Measurements from ENCODE around the gene CYTH1.
"Not testable (repeated sequence)": the region's sequence is repeated elsewhere in the genome, so short reads cannot be mapped to it uniquely, and the experiment has no call there.

CYTH1 gene

GRCh38 chr17:78787444-78787843, 5.4 kb upstream of the CYTH1 start:
- DNase-seq (ENCODE audit: low spot score) = no peak

DNA sequence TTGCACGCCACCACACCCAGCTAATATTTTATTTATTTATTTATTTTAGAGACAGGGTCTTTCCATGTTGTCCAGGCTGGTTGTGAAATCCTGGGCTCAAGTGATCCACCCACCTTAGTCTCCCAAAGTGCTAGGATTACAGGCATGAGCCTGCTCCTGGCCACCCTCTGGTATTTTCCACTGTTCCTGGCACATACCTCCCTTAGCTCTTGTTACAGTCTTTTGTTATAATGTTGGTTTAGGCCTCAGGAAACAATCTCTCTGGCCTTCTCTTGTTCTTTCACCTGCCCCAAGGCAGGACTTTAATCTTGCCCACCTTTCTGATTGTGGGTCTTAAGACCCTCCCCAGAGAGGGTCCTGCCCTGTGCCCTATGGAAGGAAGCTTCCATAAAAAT, 3.6 kb upstream of the CYTH1 start:
- DNase-seq (ENCODE audit: low spot score) = no peak

DNA sequence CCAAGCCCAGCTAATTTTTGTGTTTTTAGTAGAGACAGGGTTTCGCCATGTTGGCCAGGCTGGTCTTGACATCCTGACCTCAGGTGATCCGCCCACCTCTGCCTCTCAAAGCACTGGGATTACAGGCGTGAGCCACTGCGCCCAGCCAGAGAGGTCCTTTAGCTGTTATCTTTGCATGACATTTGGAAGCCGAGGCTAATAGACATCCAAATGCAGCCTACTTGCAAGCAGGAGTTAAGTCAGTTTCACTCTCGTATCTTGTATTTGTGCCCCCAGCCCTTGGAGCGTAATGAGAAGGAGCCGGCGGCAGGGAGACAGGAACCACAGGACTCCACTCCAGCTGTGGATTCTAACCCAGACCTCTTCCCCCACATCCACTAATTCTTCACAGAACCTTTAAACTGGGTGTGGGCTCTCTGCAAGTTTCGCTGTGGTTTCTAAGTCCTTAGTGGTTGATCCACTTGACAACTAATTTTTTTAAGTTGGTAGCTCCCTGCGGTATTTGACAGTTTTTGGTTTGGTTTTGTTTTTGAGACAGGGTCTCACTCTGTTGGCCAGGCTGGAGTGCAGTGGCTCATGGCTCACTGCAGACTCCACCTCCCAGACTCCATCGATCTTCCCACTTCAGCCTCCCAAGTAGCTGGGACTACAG, 3.1 kb upstream of the CYTH1 start:
- DNase-seq (ENCODE audit: low spot score) = no peak

- DNase-seq (ENCODE audit: low spot score) = no peak
Measured at GRCh38 chr17:78784352-78784751, 2.3 kb upstream of the CYTH1 start.

DNA sequence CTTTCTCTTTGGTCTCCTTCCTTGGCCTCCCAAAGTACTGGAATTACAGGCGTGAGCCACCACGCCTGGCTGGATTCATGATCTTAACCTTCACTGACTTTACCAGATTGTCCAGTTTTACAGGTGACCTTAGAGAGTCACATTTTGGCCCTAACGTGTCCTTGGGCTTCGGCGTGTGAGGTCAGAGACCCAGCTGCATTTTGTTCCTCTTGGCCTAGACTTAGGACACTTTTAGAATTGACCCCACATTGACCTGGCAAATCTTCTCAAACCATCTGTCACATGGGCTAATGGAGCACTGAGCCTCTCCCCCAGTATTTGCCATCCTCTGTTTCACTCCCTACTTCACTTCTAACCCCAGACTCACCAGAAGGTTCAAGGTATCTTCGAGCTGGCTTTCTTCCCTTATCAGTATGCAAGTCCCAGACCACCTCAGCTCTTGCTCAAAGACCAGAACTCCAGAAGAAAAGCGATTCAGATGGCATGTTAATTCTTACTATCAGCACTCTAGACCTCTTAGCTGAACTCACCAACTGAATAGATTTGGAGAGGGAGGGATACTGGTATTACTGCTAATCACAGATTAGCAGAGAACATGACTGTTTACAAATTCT, 1.7 kb upstream of the CYTH1 start:
- DNase-seq (ENCODE audit: low spot score) = no peak

GRCh38 chr17:78781104-78781892, 775 bp downstream of the CYTH1 start:
- DNase-seq (ENCODE audit: low spot score) = peak; percentile 7

- no peak for DNase-seq (ENCODE audit: low spot score)
Measured at GRCh38 chr17:78780335-78780734, 1.7 kb downstream of the CYTH1 start.

DNA sequence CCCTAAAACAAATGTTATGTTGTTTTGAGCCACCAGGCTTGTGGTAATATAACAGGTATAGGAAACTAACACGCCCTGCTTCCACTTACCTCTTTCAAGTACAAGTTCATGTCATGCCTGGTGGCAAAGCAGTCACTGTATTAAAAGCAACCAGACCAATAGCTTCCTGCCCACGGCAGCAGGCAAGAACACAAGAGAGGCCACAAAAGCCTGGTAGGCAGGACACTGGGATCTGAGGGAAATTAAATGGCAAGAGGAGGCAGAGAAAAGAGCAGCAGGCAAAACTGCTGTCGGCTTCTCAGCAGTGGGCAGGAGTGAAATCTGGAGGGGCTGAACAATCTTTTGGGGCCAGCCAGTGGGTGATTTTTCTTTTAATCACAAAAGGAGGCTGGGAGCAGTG, 2.2 kb downstream of the CYTH1 start:
- DNase-seq (ENCODE audit: low spot score) = no peak

GRCh38 chr17:78779286-78779651, 2.8 kb downstream of the CYTH1 start:
- not testable (repeated sequence) for DNase-seq (ENCODE audit: low spot score)

GRCh38 chr17:78777881-78778280, 4.2 kb downstream of the CYTH1 start:
- no peak for DNase-seq (ENCODE audit: low spot score)

GRCh38 chr17:78774956-78775571, 7.0 kb downstream of the CYTH1 start:
- DNase-seq (ENCODE audit: low spot score) = no peak

- no peak for DNase-seq (ENCODE audit: low spot score)
Measured at GRCh38 chr17:78774453-78774852, 7.6 kb downstream of the CYTH1 start.

GRCh38 chr17:78771758-78772382, 10.2 kb downstream of the CYTH1 start:
- DNase-seq (ENCODE audit: low spot score) = no peak

DNA sequence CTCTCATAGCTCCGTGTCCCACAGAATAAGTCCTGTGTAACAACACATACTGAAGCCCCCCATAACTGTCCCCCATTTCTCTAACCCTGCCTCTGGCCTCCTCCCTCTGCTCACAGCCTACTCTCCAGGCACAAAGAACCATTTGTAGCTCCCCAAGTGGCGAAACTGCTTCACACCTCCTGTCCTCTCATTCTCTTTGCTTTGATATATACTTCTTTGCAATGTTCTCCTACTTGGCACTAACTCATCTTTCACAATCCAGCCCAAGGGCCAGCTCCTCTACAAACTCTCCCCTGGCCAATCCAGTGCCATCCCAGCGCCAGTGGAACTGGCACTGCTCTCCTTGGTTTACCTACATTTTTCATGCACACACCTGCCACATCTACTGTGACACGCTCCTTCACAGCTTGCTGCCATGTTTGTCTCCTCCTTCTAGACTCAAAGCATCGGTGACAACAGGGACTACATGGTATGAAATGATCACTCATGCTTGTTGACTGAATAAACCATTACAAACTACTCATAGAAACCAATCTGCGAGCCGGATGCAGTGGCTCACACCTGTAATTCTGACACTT, 12.8 kb downstream of the CYTH1 start:
- no peak for DNase-seq (ENCODE audit: low spot score)

GRCh38 chr17:78767806-78768205, 14.3 kb downstream of the CYTH1 start:
- DNase-seq (ENCODE audit: low spot score) = no peak

DNA sequence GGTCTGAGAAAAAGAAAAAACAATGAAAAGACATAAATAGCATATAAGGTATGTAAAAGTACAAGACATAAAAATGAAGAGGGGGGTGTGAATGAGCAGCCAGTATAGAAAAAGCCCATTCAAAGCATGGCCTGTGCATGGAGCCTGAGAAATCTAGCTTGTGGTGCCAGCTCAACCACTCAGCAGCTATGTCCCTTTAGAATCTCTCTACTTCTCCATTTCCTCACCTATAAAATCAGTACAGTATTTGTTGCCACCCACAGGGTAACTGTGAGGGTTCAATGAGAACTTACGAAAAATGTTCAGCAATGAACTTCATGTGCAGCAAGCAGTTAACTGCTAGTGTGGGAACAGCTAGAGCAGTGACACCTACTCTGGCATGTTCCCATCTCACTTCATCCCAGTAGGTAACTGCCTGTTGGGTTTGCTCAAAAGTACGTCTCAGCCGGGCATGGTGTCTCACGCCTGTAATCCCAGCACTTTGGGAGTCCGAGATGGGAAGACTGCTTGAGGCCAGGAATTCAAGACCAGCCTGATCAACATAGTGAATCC, 15.3 kb downstream of the CYTH1 start:
- DNase-seq (ENCODE audit: low spot score) = no peak

DNA sequence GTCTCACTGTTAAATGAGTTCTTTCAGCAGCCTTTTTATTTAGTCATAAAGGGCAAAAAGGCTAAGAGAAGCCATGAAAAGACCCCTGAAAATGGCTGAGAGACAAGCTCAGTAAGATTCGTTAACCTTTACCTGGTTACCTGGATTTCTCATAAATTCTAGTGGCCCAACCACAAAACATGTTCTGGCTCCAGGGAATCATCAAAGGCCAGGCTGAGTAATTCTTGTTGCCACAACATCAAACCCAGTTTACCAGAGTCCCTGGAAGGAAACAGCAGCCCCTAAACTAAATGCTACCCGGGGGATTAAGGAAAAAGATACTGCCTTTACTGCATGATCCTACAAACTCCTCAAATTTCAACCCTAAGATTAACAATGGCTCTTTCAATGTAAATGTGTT, 15.8 kb downstream of the CYTH1 start:
- DNase-seq (ENCODE audit: low spot score) = no peak

- no peak for DNase-seq (ENCODE audit: low spot score)
Measured at GRCh38 chr17:78765821-78766220, 16.3 kb downstream of the CYTH1 start.

DNA sequence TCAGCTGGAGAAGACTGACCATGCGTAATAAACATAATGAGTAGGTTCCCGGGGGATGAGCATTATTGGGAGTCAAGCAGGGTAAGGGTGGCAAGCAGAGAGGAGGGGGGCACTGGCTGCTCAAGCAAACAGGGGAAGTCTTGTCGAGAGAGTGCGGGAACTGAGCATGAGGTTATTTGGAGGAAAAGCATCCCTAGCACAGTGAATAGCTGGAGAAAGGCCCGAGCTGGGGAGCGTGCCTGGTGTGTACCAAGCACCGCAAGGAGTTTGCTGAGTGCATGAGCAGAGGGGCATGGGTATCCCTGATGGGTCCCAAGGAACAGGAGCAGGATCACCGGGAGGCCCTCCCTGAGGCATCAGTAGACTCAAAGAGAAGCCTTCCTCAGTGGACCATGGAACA, 17.2 kb downstream of the CYTH1 start:
- no peak for DNase-seq (ENCODE audit: low spot score)

DNA sequence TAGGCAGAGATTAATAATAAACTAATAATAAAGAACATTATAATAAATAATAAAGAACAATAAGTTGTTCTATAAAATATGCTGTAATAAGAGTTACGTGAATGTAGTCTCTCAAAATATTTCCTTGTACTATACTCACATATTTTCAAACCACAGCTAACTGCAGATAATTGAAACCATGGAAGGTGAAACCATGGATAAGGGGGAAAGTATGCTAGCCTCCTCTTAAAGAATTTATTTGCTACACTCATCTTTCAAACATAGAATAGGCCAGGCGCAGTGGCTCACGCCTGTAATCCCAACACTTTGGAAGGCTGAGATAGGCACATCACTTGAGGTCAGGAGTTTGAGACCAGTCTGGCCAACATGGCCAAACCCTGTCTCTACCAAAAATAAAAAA, 18.5 kb downstream of the CYTH1 start:
- no peak for DNase-seq (ENCODE audit: low spot score)

DNA sequence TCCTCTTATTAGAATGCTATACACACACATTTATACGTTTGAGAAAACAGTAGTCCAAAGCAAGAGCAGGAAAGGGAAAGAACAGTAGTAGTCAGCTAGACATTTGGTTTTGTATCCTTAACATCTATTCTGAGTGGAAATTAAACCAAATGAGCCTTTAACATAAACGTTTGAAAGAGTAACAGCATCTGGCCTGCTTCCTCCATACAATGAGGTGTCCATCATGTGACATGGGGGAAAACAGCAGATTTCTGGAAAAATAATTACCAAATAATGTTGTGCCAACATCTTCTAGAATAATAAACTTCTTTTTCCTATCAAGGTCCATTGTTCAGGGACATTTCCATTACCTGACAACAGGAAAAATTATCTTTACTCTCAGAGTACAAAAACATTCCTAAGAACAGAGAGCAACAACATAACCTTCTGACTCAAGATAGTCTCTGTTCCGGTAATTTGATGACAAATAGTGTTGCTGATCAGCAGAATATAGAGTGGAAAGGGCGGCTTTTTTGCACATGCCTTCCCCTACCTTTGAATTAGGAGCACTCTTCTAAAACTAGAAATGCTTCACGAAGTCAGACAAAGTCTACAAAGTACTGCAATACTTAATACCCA, 20.2 kb downstream of the CYTH1 start:
- DNase-seq (ENCODE audit: low spot score) = no peak

All from LoVo (cell line).